ENCODE data around the gene TOB2.

Gene TOB2

GRCh38 chr22:41446639-41447434, at the start of gene TOB2:
TSS of gene TOB2 (minus strand) at chr22:41446801. CDS start at chr22:41437345, 9,456 bp downstream.
- peak; percentile 97 for DNase-seq

- DNase-seq, result no peak
These were observed 44.9 kb upstream of the TOB2 start for GRCh38 chr22:41491374-41492100.

GRCh38 chr22:41488596-41489385, 42.2 kb upstream of the TOB2 start:
- DNase-seq, result no peak

- no peak for DNase-seq
These were observed 41.5 kb upstream of the TOB2 start for GRCh38 chr22:41488076-41488475.

GRCh38 chr22:41487037-41487935, 40.7 kb upstream of the TOB2 start:
- no peak for DNase-seq

- no peak for DNase-seq
These were observed 38.4 kb upstream of the TOB2 start for GRCh38 chr22:41485033-41485432.

- DNase-seq, result no peak
These were observed 35.8 kb upstream of the TOB2 start for GRCh38 chr22:41482319-41482935.

- no peak for DNase-seq
These were observed 35.3 kb upstream of the TOB2 start for GRCh38 chr22:41481925-41482318.

GRCh38 chr22:41481131-41481830, 34.7 kb upstream of the TOB2 start:
- no peak for DNase-seq

GRCh38 chr22:41480397-41480735, 33.8 kb upstream of the TOB2 start:
- DNase-seq, result no peak

GRCh38 chr22:41479671-41480396, 33.2 kb upstream of the TOB2 start:
- no peak for DNase-seq

GRCh38 chr22:41478891-41479521, 32.4 kb upstream of the TOB2 start:
- no peak for DNase-seq

GRCh38 chr22:41478473-41478872, 31.9 kb upstream of the TOB2 start:
- no peak for DNase-seq

GRCh38 chr22:41474872-41475451, 28.4 kb upstream of the TOB2 start:
- DNase-seq, result no peak

- no peak for DNase-seq
These were observed 25.0 kb upstream of the TOB2 start for GRCh38 chr22:41471568-41471967.

GRCh38 chr22:41470886-41471285, 24.3 kb upstream of the TOB2 start:
- DNase-seq, result no peak

- DNase-seq, result peak; percentile 53
These were observed 22.7 kb upstream of the TOB2 start for GRCh38 chr22:41469218-41469851.

GRCh38 chr22:41468381-41469217, 22.0 kb upstream of the TOB2 start, which contains the start of the genes ACO2 and PHF5A:
TSS of gene ACO2 (plus strand) at chr22:41469117. CDS start at chr22:41469147, 30 bp downstream.
TSS of gene PHF5A (minus strand) at chr22:41468692. CDS start at chr22:41468653, 39 bp downstream.
- peak; percentile 98 for DNase-seq
